H1 (cell line): ENCODE measurements around the gene DNAL4. TPM values are rescaled to one million over a fixed set of nuclear protein-coding genes. Genes with fewer than 3 reads are reported as not detected.

Source experiments
- ASH2L ChIP-seq: fragments of 200-600, 300-600 bp; sonication (generic); IDR thresholded peaks from one replicate; pipeline ENCODE4 v1.7.1; 2017; ENCODE audit warnings: low read length
- NRF1 ChIP-seq: IDR thresholded peaks from 2 replicates; pipeline ENCODE4 v1.6.1; 2011; ENCODE audit warnings: mild to moderate bottlenecking, low read depth, low read length, improper control_type of control experiment
- polyA plus RNA-seq, 7 experiments: library from polyadenylated mRNA; depleted of rRNA in 3 of 7; stranded (reverse) in 5 of 7; unstranded in 2 of 7; fragments of >200 nt in 5 of 7; fragments of 200-250 nt in 2 of 7; gene quantifications; 1 replicate in 5 of 7; 2 replicates in 1 of 7; 4 replicates in 1 of 7; pipeline versions ENCODE4 v1.2.1 to v1.2.3, GENCODE V29; 2011 to 2013; ENCODE audit warnings: missing spikeins in 2 of 7, mixed read lengths in 2 of 7
- total RNA-seq: library from RNA; stranded (reverse); fragmentation: NEBNext Ultra II Directional; extraction: Animal tissue kit (Norgen Biotek cat#: 25700); gene quantifications from 2 replicates; pipeline ENCODE4 v1.2.1, GENCODE V29; 2021

Gene DNAL4
- total and polyA plus RNA-seq, 2 of the 8 experiments (the other 6 are each of a cell fraction or from before 2014, with no cell fraction given), result 8.8 to 14.0 TPM

DNA sequence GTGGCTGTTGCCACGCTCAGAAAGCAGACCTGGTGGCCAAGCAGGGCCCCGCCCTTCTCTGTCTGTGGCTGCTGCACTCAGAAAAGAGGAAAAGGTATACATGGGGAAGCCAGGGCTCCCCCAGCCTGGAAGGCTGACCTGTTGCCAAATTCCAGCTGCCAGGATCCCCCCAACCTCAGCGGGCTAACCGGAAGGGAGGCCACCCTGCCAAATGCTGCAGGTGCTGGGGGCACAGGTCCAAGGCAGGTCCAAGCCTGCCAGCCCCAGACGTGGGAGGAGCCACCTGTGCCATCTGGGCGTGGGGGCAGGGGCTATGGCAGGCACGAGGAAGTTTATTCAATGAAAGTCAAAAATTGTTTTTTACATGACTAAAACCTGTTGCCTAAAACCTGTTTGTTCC lies 47.3 kb upstream of the DNAL4 start (continued):
- TF ChIP-seq NRF1 (no peak), ASH2L (no peak)
- TF ChIP-seq, all 59 proteins: peak for 0
